ENCODE measurements around the gene ERC2. TPM values are rescaled to one million over a fixed set of nuclear protein-coding genes. Genes with fewer than 3 reads are reported as not detected.

The ERC2 gene
- total RNA-seq, 4 donors from 2014 or later: 0.81 to 2.9 (median 1.6) TPM

DNA sequence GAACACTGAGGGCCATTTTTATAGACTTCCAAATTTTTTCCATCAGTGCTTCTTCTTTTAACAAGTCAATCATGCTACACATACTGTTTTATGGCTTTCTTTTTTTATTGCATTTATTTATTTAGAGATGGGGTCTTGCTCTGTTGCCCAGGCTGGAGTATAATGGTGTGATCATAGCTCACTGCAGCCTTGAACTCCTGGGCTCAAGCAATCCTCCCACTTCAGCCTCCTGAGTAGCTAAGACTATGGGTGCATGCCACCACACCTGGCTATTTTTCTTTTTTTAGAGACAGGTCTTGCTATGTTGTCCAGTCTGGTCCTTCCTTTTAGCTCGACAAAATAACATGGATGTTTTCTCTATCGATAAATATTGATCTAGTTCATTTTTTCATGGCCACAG is 555.4 kb downstream of the ERC2 start:
- Histone ChIP-seq H3K36me3 (no peaks in the 10 kb centered on the region), H3K27ac (no peak overlapping the region), H3K4me1 (no peaks in the 10 kb centered on the region), H3K27me3 (no peaks in the 10 kb centered on the region), H3K9me3 (no peaks in the 10 kb centered on the region), H3K4me3 (no peak overlapping the region)
- TF ChIP-seq POLR2AphosphoS5 (IDR thresholded peaks at IDR 0.05): no peak
- TF ChIP-seq, protein P1, sequence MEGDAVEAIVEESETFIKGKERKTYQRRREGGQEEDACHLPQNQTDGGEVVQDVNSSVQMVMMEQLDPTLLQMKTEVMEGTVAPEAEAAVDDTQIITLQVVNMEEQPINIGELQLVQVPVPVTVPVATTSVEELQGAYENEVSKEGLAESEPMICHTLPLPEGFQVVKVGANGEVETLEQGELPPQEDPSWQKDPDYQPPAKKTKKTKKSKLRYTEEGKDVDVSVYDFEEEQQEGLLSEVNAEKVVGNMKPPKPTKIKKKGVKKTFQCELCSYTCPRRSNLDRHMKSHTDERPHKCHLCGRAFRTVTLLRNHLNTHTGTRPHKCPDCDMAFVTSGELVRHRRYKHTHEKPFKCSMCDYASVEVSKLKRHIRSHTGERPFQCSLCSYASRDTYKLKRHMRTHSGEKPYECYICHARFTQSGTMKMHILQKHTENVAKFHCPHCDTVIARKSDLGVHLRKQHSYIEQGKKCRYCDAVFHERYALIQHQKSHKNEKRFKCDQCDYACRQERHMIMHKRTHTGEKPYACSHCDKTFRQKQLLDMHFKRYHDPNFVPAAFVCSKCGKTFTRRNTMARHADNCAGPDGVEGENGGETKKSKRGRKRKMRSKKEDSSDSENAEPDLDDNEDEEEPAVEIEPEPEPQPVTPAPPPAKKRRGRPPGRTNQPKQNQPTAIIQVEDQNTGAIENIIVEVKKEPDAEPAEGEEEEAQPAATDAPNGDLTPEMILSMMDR (IDR thresholded peaks at IDR 0.05): no peak
- TF ChIP-seq EP300 (IDR thresholded peaks at IDR 0.05): no peak
- no peak for TF ChIP-seq POLR2A (IDR thresholded peaks at IDR 0.05)
- 95 to 96% methylated on average over 2 of the region's 2 CpGs for WGBS, 2 donors (ENCODE audit: low coverage in 1 of 2)
- ATAC-seq: no peak

DNA sequence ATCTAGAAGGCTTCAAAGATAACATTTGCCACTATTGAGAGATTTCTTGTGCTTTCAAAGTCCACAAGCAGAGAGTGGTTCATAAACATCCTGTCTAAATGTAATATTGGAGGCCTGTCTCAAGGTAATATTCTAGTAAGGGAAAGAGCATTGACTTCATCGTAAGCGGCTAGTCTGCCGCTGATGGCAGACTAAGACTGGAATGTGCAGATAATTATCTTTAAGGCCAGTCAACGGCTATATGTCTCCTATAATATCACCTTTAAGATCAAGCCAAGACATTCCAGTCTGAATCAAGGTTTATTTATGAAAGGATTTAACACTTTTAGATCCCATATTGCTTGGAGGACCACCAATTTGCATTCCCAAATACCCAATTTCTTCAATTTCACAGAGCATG is 557.0 kb downstream of the ERC2 start:
- Histone ChIP-seq H3K36me3 (no peaks in the 10 kb centered on the region), H3K27me3 (no peaks in the 10 kb centered on the region), H3K27ac (no peak overlapping the region), H3K9me3 (no peaks in the 10 kb centered on the region), H3K4me3 (no peak overlapping the region), H3K4me1 (no peaks in the 10 kb centered on the region)
- WGBS, 2 donors (ENCODE audit: low coverage in 1 of 2): 76 to 90% methylated on average over 4 of the region's 4 CpGs
- no peak for ATAC-seq
- no peak for TF ChIP-seq POLR2AphosphoS5 (IDR thresholded peaks at IDR 0.05)
- TF ChIP-seq EP300 (IDR thresholded peaks at IDR 0.05): no peak
- TF ChIP-seq, protein P1 (IDR thresholded peaks at IDR 0.05): no peak
- no peak for TF ChIP-seq POLR2A (IDR thresholded peaks at IDR 0.05)

DNA sequence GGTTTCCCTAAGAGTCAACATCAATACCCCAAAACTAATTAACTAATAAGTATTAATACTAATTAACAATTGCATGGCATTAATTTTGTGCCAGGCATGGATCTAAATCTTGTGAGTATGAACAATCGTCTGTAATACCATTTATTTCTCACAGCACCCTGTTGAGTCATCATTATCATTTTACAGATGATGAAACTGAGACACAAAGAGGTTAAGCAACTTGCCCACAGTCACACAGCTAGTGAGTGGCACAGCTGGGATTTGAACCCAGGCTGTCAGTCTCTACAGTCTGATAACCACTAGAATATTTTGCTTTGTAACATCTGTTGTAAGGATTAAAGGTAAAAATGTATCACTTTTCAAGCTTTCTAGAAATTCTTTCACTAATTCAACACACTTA is 557.7 kb downstream of the ERC2 start:
- no peak for ATAC-seq
- Histone ChIP-seq H3K36me3 (no peaks in the 10 kb centered on the region), H3K27me3 (no peaks in the 10 kb centered on the region), H3K4me1 (no peaks in the 10 kb centered on the region), H3K27ac (no peak overlapping the region), H3K9me3 (no peaks in the 10 kb centered on the region), H3K4me3 (no peak overlapping the region)
- TF ChIP-seq EP300 (IDR thresholded peaks at IDR 0.05) (no peak), POLR2A (IDR thresholded peaks at IDR 0.05) (no peak), POLR2AphosphoS5 (IDR thresholded peaks at IDR 0.05) (no peak)
- TF ChIP-seq, protein P1 (IDR thresholded peaks at IDR 0.05): no peak
- 64 to 81% methylated on average over 1 of the region's 1 CpG for WGBS, 2 donors (ENCODE audit: low coverage in 1 of 2)

DNA sequence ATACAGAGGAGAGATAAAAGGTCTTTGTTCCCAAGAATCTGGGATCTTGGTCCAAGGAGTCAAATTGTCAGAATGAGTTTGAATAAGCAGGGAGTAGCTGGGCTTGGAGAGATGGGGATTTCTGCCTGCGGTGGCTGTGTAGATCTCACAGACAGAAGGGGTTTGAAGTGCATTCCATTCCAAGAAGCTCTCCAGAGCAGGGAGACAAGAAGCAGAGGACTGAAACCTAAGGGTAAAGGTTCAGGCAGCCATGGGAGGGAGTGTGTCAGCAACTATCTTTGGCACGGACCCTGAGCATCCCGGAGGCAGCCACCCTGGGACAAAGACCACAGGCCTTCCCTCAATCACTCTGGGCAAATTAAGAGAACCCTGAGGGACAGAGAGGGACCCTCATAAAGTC is 558.9 kb downstream of the ERC2 start:
- WGBS, 2 donors (ENCODE audit: low coverage in 1 of 2): 58 to 80% methylated on average over 1 to 2 of the region's 3 CpGs
- Histone ChIP-seq H3K9me3 (no peaks in the 10 kb centered on the region), H3K36me3 (no peaks in the 10 kb centered on the region), H3K27me3 (no peaks in the 10 kb centered on the region), H3K4me1 (peaks cover 0 to 5% (median 0%) of the 10 kb centered on the region in 3 donors), H3K27ac (no peak overlapping the region), H3K4me3 (no peak overlapping the region)
- no peak for ATAC-seq
- TF ChIP-seq EP300 (IDR thresholded peaks at IDR 0.05) (no peak), POLR2AphosphoS5 (IDR thresholded peaks at IDR 0.05) (no peak), POLR2A (IDR thresholded peaks at IDR 0.05) (no peak)
- TF ChIP-seq, protein P1 (IDR thresholded peaks at IDR 0.05): no peak

DNA sequence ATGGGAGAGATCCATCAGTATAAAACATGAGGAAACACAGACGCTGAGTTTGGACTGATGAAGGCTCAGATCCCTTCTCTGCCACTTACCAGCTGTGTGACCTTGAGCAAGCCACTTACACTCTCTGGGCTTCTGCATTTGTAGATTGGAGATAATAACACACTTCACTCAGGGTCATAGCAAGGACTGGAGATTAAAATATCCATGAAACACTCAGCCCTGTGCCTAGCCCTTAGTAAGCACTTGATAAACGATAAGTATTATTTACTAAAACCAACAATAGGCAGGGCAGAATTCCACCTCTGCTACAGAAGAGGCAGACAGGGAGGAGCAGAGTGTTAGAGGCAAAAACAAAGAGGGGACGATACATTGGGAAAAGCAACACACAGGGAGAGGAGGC is 560.7 kb downstream of the ERC2 start:
- WGBS, 2 donors (ENCODE audit: low coverage in 1 of 2): 44 to 80% methylated on average over 3 of the region's 3 CpGs
- TF ChIP-seq EP300 (IDR thresholded peaks at IDR 0.05) (no peak), POLR2AphosphoS5 (IDR thresholded peaks at IDR 0.05) (no peak), POLR2A (IDR thresholded peaks at IDR 0.05) (no peak)
- TF ChIP-seq, protein P1 (IDR thresholded peaks at IDR 0.05): no peak

More for the DNA sequence above, 560.7 kb downstream of the ERC2 start:
- Histone ChIP-seq H3K27ac (no peak overlapping the region), H3K4me3 (no peak overlapping the region), H3K9me3 (no peaks in the 10 kb centered on the region), H3K36me3 (no peaks in the 10 kb centered on the region), H3K4me1 (peaks cover 0 to 17% (median 0%) of the 10 kb centered on the region in 3 donors), H3K27me3 (no peaks in the 10 kb centered on the region)
- ATAC-seq: no peak
